Stimulated activated naive CD8-positive, alpha-beta T cell treated with anti-CD3 and anti-CD28 coated beads, Interleukin-15, Interleukin-2, amounts not matched to agents 100 ng/mL and 50 ng/mL, for 24 hours (primary cell): ENCODE measurements around the gene SLC25A44.

Experiments
- H3K27ac Mint-ChIP-seq: one replicate; pipeline ENCODE4 v1.8.0; 2021; ENCODE audit warnings: mild to moderate bottlenecking, mixed read lengths
- H3K27me3 Mint-ChIP-seq: one replicate; pipeline ENCODE4 v1.8.0; 2021; ENCODE audit warnings: mixed read lengths
- H3K36me3 Mint-ChIP-seq: one replicate; pipeline ENCODE4 v1.8.0; 2021; ENCODE audit warnings: low read depth, mixed read lengths
- H3K4me1 Mint-ChIP-seq: one replicate; pipeline ENCODE4 v1.8.0; 2021; ENCODE audit warnings: low read depth, mixed read lengths
- H3K4me3 Mint-ChIP-seq: one replicate; pipeline ENCODE4 v1.8.0; 2021; ENCODE audit warnings: mild to moderate bottlenecking, mixed read lengths
- H3K9me3 Mint-ChIP-seq: one replicate; pipeline ENCODE4 v1.8.0; 2021; ENCODE audit warnings: mixed read lengths

Gene SLC25A44

DNA sequence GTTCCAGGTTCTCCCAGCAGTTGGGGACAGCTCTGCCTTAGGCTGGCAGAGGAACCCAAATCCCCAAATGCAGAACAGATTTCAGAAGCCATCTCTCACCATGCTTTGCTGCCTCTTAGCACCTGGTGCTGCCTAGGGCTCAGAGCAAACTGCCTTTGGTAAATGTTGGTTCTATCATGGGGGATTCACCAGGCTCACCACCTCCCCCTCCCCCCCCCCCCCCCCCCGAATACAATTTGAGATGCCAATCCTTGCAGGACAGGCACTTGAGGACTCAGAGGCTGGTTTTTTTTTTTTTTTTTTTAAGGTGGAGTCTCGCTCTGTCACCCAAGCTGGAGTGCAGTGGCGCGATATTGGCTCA, 54.4 kb downstream of the SLC25A44 start:
- H3K9me3 Mint-ChIP-seq: no peaks in the 10 kb centered on the region
- no peaks in the 10 kb centered on the region for H3K27me3 Mint-ChIP-seq
- no peak overlapping the region for H3K27ac Mint-ChIP-seq
- H3K4me1 Mint-ChIP-seq: peaks cover 20% of the 10 kb centered on the region
- no peak overlapping the region for H3K4me3 Mint-ChIP-seq
- peaks cover 25% of the 10 kb centered on the region for H3K36me3 Mint-ChIP-seq

DNA sequence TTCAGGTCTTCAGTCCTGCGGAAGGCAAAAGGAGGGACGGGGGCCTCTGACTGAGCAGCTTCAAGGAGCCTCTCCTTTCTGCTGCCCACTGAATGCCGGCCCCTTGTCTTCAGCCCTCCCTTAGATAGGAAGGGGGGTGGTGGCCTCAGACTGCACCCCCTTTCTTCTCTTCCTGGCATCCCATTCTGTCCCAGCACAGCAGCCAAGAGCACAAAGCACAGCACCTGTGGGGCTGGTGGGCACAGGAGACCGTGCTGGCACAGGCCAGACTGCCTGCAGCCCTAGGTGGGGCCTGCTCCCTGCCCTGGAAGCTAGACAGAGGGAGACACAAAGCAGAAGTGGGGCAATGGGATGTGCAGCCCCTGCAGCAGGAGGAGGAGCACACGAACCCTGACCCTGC, 55.7 kb downstream of the SLC25A44 start:
- Mint-ChIP-seq H3K27me3 (no peaks in the 10 kb centered on the region), H3K36me3 (peaks cover 35% of the 10 kb centered on the region), H3K4me3 (no peak overlapping the region), H3K9me3 (no peaks in the 10 kb centered on the region), H3K4me1 (peaks cover 19% of the 10 kb centered on the region), H3K27ac (no peak overlapping the region)

DNA sequence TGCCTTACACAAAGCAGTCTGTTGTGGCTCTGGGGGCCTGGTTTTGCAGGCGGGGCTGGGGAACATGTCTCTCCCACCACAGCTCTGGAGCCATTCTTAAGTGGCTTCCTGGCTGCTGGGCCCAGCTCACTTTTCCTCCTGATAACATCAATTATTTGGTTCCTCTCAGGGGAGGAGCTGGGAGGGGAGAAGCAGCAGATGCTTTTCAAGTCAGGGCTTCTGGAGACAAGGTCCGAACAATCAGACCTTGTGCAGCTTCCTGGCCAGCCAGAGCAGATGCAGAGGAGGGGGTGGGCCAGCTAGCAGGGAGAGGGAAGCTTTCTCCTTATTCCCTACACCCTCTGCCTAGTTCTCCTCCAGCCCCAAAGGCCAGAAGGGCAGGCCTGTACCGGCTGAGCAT, 57.6 kb downstream of the SLC25A44 start:
- H3K4me3 Mint-ChIP-seq: no peak overlapping the region
- H3K27ac Mint-ChIP-seq: no peak overlapping the region
- H3K27me3 Mint-ChIP-seq: no peaks in the 10 kb centered on the region
- peaks cover 45% of the 10 kb centered on the region for H3K36me3 Mint-ChIP-seq
- no peaks in the 10 kb centered on the region for H3K9me3 Mint-ChIP-seq
- no peaks in the 10 kb centered on the region for H3K4me1 Mint-ChIP-seq

DNA sequence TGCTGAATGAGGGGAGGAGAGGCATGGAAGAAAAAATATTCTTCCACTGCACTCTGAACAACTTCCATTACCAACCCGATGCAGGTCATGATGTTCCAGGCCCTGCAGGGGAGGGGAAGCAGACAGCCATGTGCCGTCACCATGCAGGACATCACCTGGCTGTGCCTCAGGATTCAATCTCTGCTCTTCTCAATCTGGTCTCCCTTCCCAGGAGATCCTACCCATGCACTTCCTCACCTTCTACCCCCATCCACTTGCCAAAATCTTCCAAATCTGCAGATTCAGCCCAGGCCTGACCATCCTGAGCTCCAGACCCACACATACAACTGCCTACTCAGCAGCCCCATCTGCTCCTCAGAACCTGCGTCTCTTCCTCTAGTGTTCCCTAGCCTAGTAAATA, 59.7 kb downstream of the SLC25A44 start:
- Mint-ChIP-seq H3K9me3 (no peaks in the 10 kb centered on the region), H3K4me3 (no peak overlapping the region), H3K27ac (peak overlapping the region; percentile 76), H3K27me3 (no peaks in the 10 kb centered on the region), H3K4me1 (no peaks in the 10 kb centered on the region), H3K36me3 (peaks cover 62% of the 10 kb centered on the region)

DNA sequence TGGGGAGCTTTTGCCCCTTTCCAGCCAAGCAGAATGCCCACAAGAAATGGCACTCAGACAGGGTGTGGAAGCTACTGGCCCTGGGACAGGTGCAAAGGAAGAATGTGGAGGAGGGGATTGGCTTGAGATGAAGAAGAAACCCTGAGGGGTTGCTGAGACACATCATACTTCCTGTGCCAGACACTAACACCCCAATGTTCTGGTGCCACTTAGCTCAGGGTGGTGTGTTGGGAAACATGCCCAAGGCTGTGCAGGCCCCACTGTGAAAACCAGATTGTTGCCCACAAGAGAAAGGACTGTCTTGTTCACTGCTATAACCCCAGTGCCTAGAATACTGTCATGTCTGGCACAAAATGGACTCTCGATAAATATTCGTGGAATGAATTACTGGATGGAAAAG, 63.8 kb downstream of the SLC25A44 start:
- H3K36me3 Mint-ChIP-seq: peaks cover 71% of the 10 kb centered on the region

DNA sequence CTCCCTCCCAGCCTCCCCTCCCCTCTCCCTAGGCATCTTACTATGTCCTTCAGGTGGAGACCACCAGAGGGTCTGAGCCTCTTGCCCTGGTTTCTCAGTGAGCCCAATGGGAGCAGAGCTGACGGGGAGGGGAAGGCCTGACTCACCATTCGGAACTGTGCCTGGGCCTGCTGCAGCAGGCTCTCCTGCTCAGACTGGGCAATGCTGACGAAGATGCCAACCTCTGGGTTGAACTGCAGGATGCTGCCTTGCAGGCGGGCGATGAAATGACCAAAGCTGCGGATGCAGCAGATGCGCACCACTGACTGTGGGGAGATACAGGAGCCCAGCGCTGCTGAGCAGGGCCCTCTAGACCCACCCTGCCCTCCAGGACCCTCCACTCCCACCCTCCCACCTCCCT, 65.0 kb downstream of the SLC25A44 start:
- Mint-ChIP-seq H3K36me3 (peaks cover 71% of the 10 kb centered on the region), H3K27ac (no peak overlapping the region), H3K4me3 (no peak overlapping the region), H3K4me1 (peaks cover 14% of the 10 kb centered on the region), H3K9me3 (no peaks in the 10 kb centered on the region), H3K27me3 (no peaks in the 10 kb centered on the region)

More for the DNA sequence above, 63.8 kb downstream of the SLC25A44 start:
- Mint-ChIP-seq H3K4me1 (peaks cover 3% of the 10 kb centered on the region), H3K9me3 (no peaks in the 10 kb centered on the region), H3K27ac (peak overlapping the region; percentile 31), H3K27me3 (no peaks in the 10 kb centered on the region), H3K4me3 (no peak overlapping the region)

DNA sequence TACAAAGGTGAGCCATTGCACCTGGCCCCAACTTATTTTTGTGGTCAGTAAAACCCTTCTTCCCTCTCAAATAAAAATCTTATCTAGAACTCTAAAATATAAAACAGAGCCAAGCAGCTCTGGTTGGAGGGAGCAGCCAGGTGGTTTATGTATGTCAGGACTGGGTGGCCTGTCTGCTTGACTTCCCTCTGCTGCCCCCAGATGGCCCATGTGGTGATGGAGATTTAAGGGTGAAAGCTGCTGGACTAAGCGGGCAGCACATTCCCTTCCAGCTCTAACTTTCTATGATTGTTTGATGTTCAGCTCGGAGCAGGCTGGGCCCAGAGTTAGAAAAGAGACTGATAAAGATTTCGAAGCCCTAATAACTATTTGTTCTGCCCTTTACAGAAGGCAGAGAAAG, 65.9 kb downstream of the SLC25A44 start:
- Mint-ChIP-seq H3K4me1 (peaks cover 17% of the 10 kb centered on the region), H3K27ac (no peak overlapping the region), H3K9me3 (no peaks in the 10 kb centered on the region), H3K36me3 (peaks cover 75% of the 10 kb centered on the region), H3K27me3 (no peaks in the 10 kb centered on the region), H3K4me3 (no peak overlapping the region)

DNA sequence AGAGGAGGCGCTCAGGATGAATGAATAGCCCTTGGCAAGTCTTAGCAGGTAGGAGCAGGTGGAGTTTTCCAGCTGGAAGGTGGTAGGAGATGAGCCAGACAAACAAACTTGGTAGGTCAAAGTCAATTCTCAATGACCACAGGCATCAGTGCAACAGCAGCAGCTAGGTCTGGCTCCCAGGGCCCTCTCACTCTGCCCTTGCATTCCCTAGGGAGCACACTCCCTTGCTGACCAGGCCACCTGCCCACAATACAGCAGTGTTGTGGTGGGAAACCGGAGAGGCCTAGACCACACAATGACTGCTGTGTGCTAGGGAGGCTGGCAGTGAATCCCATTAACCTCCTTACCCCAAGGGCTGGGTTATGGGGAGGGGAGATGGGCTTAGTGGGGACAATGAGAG, 67.0 kb downstream of the SLC25A44 start:
- Mint-ChIP-seq H3K36me3 (peaks cover 81% of the 10 kb centered on the region), H3K4me1 (peaks cover 17% of the 10 kb centered on the region), H3K4me3 (no peak overlapping the region), H3K27ac (no peak overlapping the region), H3K27me3 (no peaks in the 10 kb centered on the region), H3K9me3 (no peaks in the 10 kb centered on the region)
